A549 (cell line): ENCODE measurements around the gene DOCK1. TPM values are rescaled to one million over a fixed set of nuclear protein-coding genes. Genes with fewer than 3 reads are reported as not detected.

Experiments used
- ATAC-seq, 2 experiments: fragments of 200-7000 bp in 1 of 2; fragments of >200 bp in 1 of 2; cut with Nextera tagmentation in 1 of 2; cut with Tn5 transposase in 1 of 2; 3 replicates each; pipeline versions ENCODE4 v1.8.0 to v1.9.1; 2018 to 2020; ENCODE audit warnings: mild to moderate bottlenecking in 1 of 2, moderate library complexity in 1 of 2
- CTCF ChIA-PET: fragments of 300-600 bp; sonication (Branson Sonifier 250); formaldehyde crosslinking; extraction: SDS; loops from one replicate; lab custom pipeline; 2021; ENCODE audit warnings: antibody characterized with exemption, inconsistent platforms; lab: Yijun Ruan, JAX
- POLR2A ChIA-PET: fragments of 350-600 bp; formaldehyde crosslinking; extraction: SDS; loops from one replicate; lab custom pipeline; 2021; ENCODE audit warnings: antibody characterized with exemption, inconsistent platforms; lab: Yijun Ruan, JAX
- DNase-seq, 2 experiments: peaks; one replicate each; pipeline versions ENCODE4 v3.0.0 to v3.0.0-alpha.2; 2011 to 2016; ENCODE audit warnings: low read depth in 1 of 2, low spot score in 1 of 2
- FAIRE-seq: peaks from 2 replicates; lab custom pipeline; 2011; peaks lifted over from hg19 to GRCh38; lab: Jason Lieb, UNC
- H3K27ac ChIP-seq, 2 experiments: fragments of >200 bp; sonication (Bioruptor Twin); formaldehyde crosslinking; 3 replicates each; pipeline ENCODE4 v1.5.1; 2016 to 2017
- H3K4me1 ChIP-seq: fragments of >200 bp; sonication (Bioruptor Twin); formaldehyde crosslinking; 3 replicates; pipeline ENCODE4 v1.6.1; 2016
- H3K4me2 ChIP-seq: fragments of >200 bp; sonication (Bioruptor Twin); formaldehyde crosslinking; 3 replicates; pipeline ENCODE4 v1.6.1; 2016
- H3K4me3 ChIP-seq: fragments of >200 bp; sonication (Bioruptor Twin); formaldehyde crosslinking; 3 replicates; pipeline ENCODE4 v1.5.1; 2016
- H3K9me3 ChIP-seq: fragments of >200 bp; sonication (Bioruptor Twin); formaldehyde crosslinking; 3 replicates; pipeline ENCODE4 v1.6.1; 2016
- ATOH8 ChIP-seq: fragments of 250-450 bp; sonication (Bioruptor Pico); IDR thresholded peaks from 2 replicates; pipeline ENCODE4 v1.5.0; 2020; ENCODE audit warnings: low read depth, mild to moderate bottlenecking, moderate library complexity
- CBX2 ChIP-seq: fragments of 200-600 bp; sonication (generic); IDR thresholded peaks from 2 replicates; pipeline ENCODE4 v1.6.1; 2016; ENCODE audit warnings: low read depth, mild to moderate bottlenecking, borderline replicate concordance
- CBX8 ChIP-seq: fragments of 200-600 bp; sonication (generic); IDR thresholded peaks from 2 replicates; pipeline ENCODE4 v1.6.1; 2016
- EHF ChIP-seq: fragments of 250-450 bp; sonication (Bioruptor Pico); IDR thresholded peaks from 2 replicates; pipeline ENCODE4 v1.5.0; 2020; ENCODE audit warnings: mild to moderate bottlenecking
- EHMT2 ChIP-seq: fragments of 200-600 bp; sonication (generic); IDR thresholded peaks from 2 replicates; pipeline ENCODE4 v1.6.1; 2016; ENCODE audit warnings: antibody characterized with exemption, low read depth, mild to moderate bottlenecking, moderate library complexity
- FOSL2 ChIP-seq, 2 experiments: fragments of 450-650 bp in 1 of 2; fragments of >200 bp in 1 of 2; sonication (Bioruptor Twin) in 1 of 2; formaldehyde crosslinking; IDR thresholded peaks; 2 replicates each; pipeline versions ENCODE4 v1.5.0 to v1.6.1; 2016 to 2020; ENCODE audit warnings: mild to moderate bottlenecking in 1 of 2, moderate library complexity in 1 of 2
- GATA3 ChIP-seq: IDR thresholded peaks from 2 replicates; pipeline ENCODE4 v1.6.1; 2012; ENCODE audit warnings: borderline replicate concordance
- HDAC2 ChIP-seq: fragments of 200-600 bp; sonication (generic); IDR thresholded peaks from 2 replicates; pipeline ENCODE4 v1.6.1; 2016
- HES2 ChIP-seq: fragments of >200 bp; sonication (Bioruptor Twin); formaldehyde crosslinking; IDR thresholded peaks from 2 replicates; pipeline ENCODE4 v1.6.1; 2016
- HMGXB4 ChIP-seq: fragments of 250-450 bp; sonication (Bioruptor Pico); IDR thresholded peaks from 2 replicates; pipeline ENCODE4 v1.5.0; 2021; ENCODE audit warnings: mild to moderate bottlenecking, moderate library complexity, borderline replicate concordance
- HOXB5 ChIP-seq: fragments of 250-450 bp; sonication (Bioruptor Pico); IDR thresholded peaks from 2 replicates; pipeline ENCODE4 v1.5.0; 2020; ENCODE audit warnings: mild to moderate bottlenecking, moderate library complexity
- JUN ChIP-seq, 2 experiments: fragments of >200 bp; sonication (Bioruptor Twin); formaldehyde crosslinking; IDR thresholded peaks; 2 replicates in 1 of 2; 3 replicates in 1 of 2; pipeline ENCODE4 v1.6.1; 2016 to 2017
- MYC ChIP-seq: IDR thresholded peaks from 2 replicates; pipeline ENCODE4 v1.6.1; 2012; ENCODE audit warnings: mild to moderate bottlenecking, inconsistent platforms, low read length, improper control_type of control experiment, borderline replicate concordance
- NFE2L2 ChIP-seq: fragments of 150-350 bp; conservative IDR thresholded peaks from 2 replicates; pipeline ENCODE4 v1.6.1; 2014; ENCODE audit warnings: low read length
- PBX3 ChIP-seq: IDR thresholded peaks from 2 replicates; pipeline ENCODE4 v1.6.1; 2012
- RARB ChIP-seq: fragments of 250-450 bp; sonication (Bioruptor Pico); IDR thresholded peaks from 2 replicates; pipeline ENCODE4 v1.8.0; 2021; ENCODE audit warnings: mild to moderate bottlenecking, moderate library complexity
- RNF2 ChIP-seq: fragments of 200-600 bp; sonication (generic); IDR thresholded peaks from 2 replicates; pipeline ENCODE4 v1.6.1; 2016; ENCODE audit warnings: low read depth, mild to moderate bottlenecking, antibody characterized with exemption, moderate library complexity, borderline replicate concordance
- SMC3 ChIP-seq: fragments of >200 bp; sonication (Bioruptor Twin); formaldehyde crosslinking; IDR thresholded peaks from 3 replicates; pipeline ENCODE4 v1.6.1; 2018; ENCODE audit warnings: inconsistent platforms
- SREBF2 ChIP-seq: fragments of 450-650 bp; IDR thresholded peaks from 2 replicates; pipeline ENCODE4 v1.6.1; 2014; ENCODE audit warnings: mild to moderate bottlenecking, moderate library complexity
- TFCP2L1 ChIP-seq: fragments of 250-450 bp; sonication (Bioruptor Pico); IDR thresholded peaks from 2 replicates; pipeline ENCODE4 v1.5.0; 2021; ENCODE audit warnings: mild to moderate bottlenecking
- TP53 ChIP-seq: fragments of 250-450 bp; sonication (Bioruptor Pico); IDR thresholded peaks from 2 replicates; pipeline ENCODE4 v1.5.0; 2021; ENCODE audit warnings: mild to moderate bottlenecking, moderate library complexity
- ZC3H11A ChIP-seq: fragments of 450-650 bp; IDR thresholded peaks from 2 replicates; pipeline ENCODE4 v1.6.1; 2014; ENCODE audit warnings: antibody characterized with exemption, mild to moderate bottlenecking
- ZNF302 ChIP-seq: fragments of 250-450 bp; sonication (Bioruptor Pico); IDR thresholded peaks from 2 replicates; pipeline ENCODE4 v1.9.0; 2021; ENCODE audit warnings: inconsistent platforms, mild to moderate bottlenecking, moderate library complexity
- WGBS: methylation state at CpG from one replicate; pipeline ENCODE4 v1.1.6; 2017; ENCODE audit errors: missing lambda C conversion rate; 5-methylcytosine and 5-hydroxymethylcytosine counted together
- polyA plus RNA-seq, 4 experiments: library from polyadenylated mRNA; depleted of rRNA in 3 of 4; stranded (reverse); fragments of >200 nt; fragmentation: RNase III in 1 of 4; extraction: RNeasy Plus Mini Kit Qiagen cat#74134 plus additional on column Dnase treatment in 1 of 4; gene quantifications; 2 replicates in 3 of 4; 3 replicates in 1 of 4; pipeline ENCODE4 v1.2.3, GENCODE V29; 2011 to 2017

The DOCK1 gene
- polyA plus RNA-seq, 2 of the 4 experiments (the other 2 are of a cell fraction), result 22.6 to 28.2 TPM

- POLR2A ChIA-PET, result no interaction called here
Measured at GRCh38 chr10:127442220-127442525, 536.9 kb downstream of the DOCK1 start.

GRCh38 chr10:127444155-127444554 lies 538.9 kb downstream of the DOCK1 start:
- Histone ChIP-seq H3K9me3 (no peaks in the 10 kb centered on the region), H3K4me3 (no peak overlapping the region), H3K27ac (no peak overlapping the region), H3K4me1 (no peaks in the 10 kb centered on the region), H3K4me2 (no peak overlapping the region)
- FAIRE-seq (no peak), DNase-seq (no peak), ATAC-seq (no peak)
- 96% methylated on average over 13 of the region's 13 CpGs for WGBS
- ChIA-PET POLR2A (no interaction called here), CTCF (no interaction called here)
- no peak for TF ChIP-seq MYC
- no peak for TF ChIP-seq FOSL2 (IDR thresholded peaks at IDR 0.05)
- TF ChIP-seq FOSL2 (CRISPR knock-in tag; IDR thresholded peaks at IDR 0.05), result no peak
- no peak for TF ChIP-seq EHMT2
- no peak for TF ChIP-seq GATA3
- TF ChIP-seq PBX3, result no peak
- TF ChIP-seq EHF (CRISPR knock-in tag), result no peak

More at GRCh38 chr10:127442220-127442525, 536.9 kb downstream of the DOCK1 start:
- no peak for DNase-seq
- no peak overlapping the region for H3K27ac ChIP-seq
- no peaks in the 10 kb centered on the region for H3K4me1 ChIP-seq
- H3K4me3 ChIP-seq, result no peak overlapping the region
- CTCF ChIA-PET, result no interaction called here
- ATAC-seq, result no peak
- no peak overlapping the region for H3K4me2 ChIP-seq
- WGBS, result 84% methylated on average over 5 of the region's 5 CpGs
- H3K9me3 ChIP-seq, result no peaks in the 10 kb centered on the region
- TF ChIP-seq GATA3 (no peak), ZC3H11A (no peak), EHMT2 (no peak), RARB (CRISPR knock-in tag) (no peak), SMC3 (no peak), ATOH8 (CRISPR knock-in tag) (no peak), SREBF2 (no peak), TP53 (no peak), HES2 (no peak), TFCP2L1 (CRISPR knock-in tag) (no peak), CBX2 (no peak), HOXB5 (CRISPR knock-in tag) (no peak), RNF2 (no peak), JUN (IDR thresholded peaks at IDR 0.05) (no peak), HDAC2 (no peak), CBX8 (no peak)
- TF ChIP-seq, all 56 proteins: peak for 0
- no peak for FAIRE-seq

GRCh38 chr10:127447197-127447596 lies 542.0 kb downstream of the DOCK1 start:
- ChIA-PET POLR2A (no interaction called here), CTCF (no interaction called here)
- no peak overlapping the region for H3K4me2 ChIP-seq
- no peak for ATAC-seq
- TF ChIP-seq HMGXB4 (CRISPR knock-in tag) (no peak), NFE2L2 (no peak), ZNF302 (CRISPR knock-in tag) (no peak), HES2 (no peak)
- H3K4me3 ChIP-seq, result no peak overlapping the region
- no peaks in the 10 kb centered on the region for H3K9me3 ChIP-seq
- 86% methylated on average over 16 of the region's 17 CpGs for WGBS
- H3K4me1 ChIP-seq, result no peaks in the 10 kb centered on the region
- no peak for FAIRE-seq
- DNase-seq, result no peak
- no peak overlapping the region for H3K27ac ChIP-seq
